Lower leg skin (tissue), 3 donors: Measurements from ENCODE around the gene KISS1R.

ENCODE experiments used
- POLR2A ChIP-seq, 2 donors: fragments of 450-650 bp; IDR thresholded peaks; one replicate each; pipeline ENCODE4 v1.6.1; 2016 to 2017; ENCODE audit warnings: antibody characterized with exemption in 2 of 2, mild to moderate bottlenecking in 1 of 2, moderate library complexity in 1 of 2
- TF ChIP-seq, protein P1 (sequence below), 3 donors: fragments of 450-650 bp; IDR thresholded peaks; one replicate each; pipeline ENCODE4 v1.5.1; 2016; ENCODE audit warnings: antibody characterized with exemption in 3 of 3, mild to moderate bottlenecking in 3 of 3, moderate library complexity in 2 of 3

DNA sequence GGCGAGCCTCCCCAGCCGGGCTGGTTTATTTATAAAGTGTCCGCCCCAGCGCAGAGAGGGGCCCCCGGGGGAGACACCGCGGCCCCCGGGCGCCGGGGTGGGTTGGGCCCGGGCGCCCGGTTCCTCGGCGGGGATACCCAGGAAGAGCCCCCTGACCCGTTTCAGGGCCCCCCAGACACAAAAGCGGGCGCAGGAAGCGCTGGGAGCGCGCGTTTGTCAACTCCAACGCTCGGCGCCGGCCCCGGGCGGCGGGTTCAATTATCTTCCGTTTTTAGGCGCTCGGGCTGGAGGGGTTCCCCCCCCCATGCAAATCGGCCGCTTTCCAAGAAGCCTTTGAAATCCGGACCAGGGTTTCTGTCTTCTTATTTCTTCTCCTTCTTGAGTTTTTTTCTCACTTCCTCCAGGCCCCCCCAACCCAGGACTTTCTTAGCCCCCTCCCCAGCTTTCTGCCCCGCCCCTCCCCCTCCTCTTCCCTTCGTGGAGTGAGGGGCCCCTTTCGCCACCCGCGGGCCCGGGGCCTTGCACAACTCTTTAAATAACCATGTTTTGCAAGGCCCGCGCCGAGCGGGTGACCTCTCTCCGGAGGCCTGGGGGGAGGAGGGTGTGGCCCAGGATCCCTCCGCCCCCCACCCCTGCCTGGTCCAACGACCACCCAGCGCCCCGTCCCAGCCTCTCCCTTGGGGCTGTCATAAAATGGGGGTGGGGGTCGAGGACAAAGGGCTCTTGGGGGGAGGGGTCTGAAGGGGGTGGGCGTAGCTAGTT lies 9.6 kb downstream of the KISS1R start:
- TF ChIP-seq POLR2A (IDR thresholded peaks at IDR 0.05): no peak
- TF ChIP-seq, protein P1, sequence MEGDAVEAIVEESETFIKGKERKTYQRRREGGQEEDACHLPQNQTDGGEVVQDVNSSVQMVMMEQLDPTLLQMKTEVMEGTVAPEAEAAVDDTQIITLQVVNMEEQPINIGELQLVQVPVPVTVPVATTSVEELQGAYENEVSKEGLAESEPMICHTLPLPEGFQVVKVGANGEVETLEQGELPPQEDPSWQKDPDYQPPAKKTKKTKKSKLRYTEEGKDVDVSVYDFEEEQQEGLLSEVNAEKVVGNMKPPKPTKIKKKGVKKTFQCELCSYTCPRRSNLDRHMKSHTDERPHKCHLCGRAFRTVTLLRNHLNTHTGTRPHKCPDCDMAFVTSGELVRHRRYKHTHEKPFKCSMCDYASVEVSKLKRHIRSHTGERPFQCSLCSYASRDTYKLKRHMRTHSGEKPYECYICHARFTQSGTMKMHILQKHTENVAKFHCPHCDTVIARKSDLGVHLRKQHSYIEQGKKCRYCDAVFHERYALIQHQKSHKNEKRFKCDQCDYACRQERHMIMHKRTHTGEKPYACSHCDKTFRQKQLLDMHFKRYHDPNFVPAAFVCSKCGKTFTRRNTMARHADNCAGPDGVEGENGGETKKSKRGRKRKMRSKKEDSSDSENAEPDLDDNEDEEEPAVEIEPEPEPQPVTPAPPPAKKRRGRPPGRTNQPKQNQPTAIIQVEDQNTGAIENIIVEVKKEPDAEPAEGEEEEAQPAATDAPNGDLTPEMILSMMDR (IDR thresholded peaks at IDR 0.05): no peak
